NCI-H748 treated with DMSO at 0.1 percent for 48 hours (cell line): Measurements from ENCODE around the gene HOXC12.
A peak's percentile ranks its signal among the peaks of the same experiment; 100 is the strongest.

Source experiments
- DNase-seq: peaks from one replicate; lab custom pipeline; 2025; lab: John Stamatoyannopoulos, UW

Gene HOXC12

DNA sequence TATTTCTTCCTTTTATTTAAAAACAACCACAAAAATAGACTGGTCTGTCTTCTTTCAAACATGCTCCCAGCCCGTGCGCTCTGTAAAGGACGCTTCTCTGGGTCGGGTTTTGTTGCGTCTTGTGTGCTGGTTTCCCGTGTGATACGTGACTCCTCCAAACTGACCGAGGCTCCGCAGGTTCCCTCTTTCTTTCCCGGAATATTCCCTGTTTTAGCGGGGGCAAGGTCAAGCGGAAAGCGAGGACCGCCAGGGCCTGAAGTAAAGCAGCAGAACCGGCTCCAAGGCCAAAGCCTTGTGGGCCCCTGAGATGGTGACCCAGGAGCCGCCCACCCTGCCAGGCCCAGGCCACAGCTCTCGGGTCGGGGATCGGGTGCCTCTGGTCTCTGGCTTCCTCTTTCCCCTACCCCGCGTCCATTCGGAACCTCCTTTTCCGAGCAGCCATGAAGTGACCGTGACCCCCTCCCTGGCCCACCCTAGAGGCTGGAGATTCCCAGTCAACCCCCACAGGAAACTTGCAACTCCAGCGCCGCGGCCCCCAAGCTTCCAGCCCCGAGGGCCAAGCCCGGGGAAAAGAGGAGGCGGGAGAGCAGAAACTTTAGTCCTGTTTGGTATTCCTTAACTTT lies 29.4 kb downstream of the HOXC12 start:
- DNase-seq: no peak

DNA sequence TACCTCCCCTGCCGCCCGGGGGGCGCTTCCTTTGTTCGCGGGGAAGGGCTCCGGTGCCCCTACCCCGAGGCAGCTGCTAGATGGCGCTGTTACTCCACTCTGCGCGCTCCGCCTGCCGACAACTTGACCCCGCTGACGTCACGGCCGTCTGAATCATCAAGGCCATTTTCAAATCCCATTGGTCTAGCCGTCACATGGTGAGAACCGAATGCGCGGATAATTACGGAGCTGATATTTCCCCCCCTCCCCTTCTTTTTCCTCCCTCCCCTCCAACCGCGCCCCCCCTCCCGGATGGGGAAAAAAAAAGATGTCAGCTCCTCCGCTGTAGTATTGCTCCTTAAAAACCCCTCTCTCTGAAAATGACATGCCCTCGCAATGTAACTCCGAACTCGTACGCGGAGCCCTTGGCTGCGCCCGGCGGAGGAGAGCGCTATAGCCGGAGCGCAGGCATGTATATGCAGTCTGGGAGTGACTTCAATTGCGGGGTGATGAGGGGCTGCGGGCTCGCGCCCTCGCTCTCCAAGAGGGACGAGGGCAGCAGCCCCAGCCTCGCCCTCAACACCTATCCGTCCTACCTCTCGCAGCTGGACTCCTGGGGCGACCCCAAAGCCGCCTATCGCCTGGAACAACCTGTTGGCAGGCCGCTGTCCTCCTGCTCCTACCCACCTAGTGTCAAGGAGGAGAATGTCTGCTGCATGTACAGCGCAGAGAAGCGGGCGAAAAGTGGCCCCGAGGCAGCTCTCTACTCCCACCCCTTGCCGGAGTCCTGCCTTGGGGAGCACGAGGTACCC lies 30.4 kb downstream of the HOXC12 start, which contains the start of gene HOXC10:
HOXC10 (plus strand) TSS at position 246 of the 791 bp plus-strand sequence; CDS start at position 360, 114 bp downstream.
- DNase-seq: peak; percentile 80

DNA sequence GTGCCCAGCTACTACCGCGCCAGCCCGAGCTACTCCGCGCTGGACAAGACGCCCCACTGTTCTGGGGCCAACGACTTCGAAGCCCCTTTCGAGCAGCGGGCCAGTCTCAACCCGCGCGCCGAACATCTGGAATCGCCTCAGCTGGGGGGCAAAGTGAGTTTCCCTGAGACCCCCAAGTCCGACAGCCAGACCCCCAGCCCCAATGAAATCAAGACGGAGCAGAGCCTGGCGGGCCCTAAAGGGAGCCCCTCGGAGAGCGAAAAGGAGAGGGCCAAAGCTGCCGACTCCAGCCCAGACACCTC lies 30.9 kb downstream of the HOXC12 start:
- DNase-seq: no peak

DNA sequence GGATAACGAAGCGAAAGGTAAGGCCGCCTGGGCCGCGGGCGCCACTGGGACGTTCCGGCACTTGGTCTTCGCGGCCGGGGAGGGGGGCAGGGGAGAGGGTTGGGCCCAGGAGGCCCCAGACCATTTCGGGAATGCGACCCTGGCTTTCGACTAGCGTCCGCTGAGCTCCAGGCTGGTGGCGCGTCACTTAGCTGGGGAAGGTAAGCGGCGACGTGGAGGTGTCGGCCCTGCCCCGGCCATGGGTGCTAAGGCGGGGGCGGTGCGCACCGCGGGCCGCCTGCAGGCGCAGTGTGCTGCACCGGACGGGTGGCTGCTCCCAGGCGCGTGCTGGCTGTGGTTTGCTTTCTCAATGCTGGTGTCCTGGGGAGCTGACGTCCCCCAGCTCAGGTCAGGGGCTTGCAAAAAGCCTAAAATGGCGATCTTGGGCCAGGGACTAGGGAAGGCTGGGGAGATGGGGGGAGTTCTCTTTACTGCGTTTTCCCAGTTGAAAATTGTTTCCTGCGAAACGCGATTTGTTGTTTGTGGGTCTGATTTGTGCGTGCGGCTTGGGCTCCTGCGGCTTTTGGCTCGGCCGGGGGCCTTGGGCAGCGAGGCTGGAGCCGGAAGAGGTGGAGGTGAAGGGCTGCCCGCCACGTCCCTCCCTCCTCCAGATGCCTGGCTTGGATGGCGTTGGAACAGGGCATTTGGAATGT lies 31.4 kb downstream of the HOXC12 start:
- DNase-seq: no peak

DNA sequence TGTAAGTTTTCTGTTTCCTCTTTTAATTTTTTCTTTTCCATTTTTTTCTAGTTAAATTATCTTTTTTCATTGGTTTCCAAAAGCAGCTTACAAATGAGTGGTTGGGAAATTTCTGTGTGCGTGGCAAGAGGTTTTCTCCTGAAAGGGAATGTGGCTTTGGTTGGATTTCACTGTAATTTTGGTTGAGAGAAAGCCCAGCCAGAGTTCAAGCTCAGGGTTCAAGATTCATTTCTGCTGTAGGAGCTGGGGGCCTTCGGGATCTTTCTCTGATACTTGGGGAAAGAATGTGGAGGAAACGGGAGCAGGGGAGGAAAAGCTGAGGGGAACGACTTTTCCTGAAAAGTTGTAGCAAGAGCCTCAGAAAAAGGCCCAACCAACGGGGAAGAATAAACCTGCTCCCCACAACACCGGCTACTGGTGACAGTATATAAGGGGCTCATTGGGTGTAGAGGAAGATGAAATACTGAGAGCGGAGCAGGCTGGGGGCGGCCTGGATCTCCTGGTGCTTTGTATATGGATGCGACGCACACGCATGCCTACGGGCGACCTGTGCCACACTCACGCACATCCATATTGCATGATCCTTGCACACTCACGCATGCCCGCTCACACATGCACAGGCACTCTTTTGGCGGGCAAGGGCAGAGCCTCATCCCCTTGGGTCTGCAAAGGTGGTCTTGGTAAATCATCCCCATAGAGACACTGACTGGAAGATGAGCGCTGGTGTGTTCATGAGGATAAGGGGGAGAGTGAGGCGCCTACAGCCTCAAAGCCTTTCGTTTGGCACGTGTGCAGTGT lies 32.2 kb downstream of the HOXC12 start:
- no peak for DNase-seq

DNA sequence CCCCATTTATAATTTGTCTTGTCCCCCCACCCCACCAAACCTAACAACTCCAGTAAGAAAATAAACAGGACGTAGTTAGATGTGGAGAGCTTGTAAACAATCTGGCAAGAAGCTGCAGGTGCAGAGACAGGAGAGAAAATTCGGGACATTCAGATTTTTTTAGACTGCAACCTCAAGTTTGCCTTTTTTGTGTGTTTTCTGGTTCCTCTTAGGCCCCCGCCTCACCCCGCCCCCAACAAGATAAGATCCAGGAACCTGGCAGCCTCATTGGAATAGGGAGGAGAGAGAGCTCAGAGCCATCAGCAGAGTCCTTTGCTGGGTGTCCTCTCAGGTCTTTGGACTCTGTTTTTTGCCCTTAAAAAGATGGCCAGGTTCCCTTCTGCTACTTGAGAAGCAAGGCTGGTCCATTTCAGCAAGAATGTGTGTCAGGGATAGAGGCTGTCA lies 33.1 kb downstream of the HOXC12 start:
- no peak for DNase-seq

DNA sequence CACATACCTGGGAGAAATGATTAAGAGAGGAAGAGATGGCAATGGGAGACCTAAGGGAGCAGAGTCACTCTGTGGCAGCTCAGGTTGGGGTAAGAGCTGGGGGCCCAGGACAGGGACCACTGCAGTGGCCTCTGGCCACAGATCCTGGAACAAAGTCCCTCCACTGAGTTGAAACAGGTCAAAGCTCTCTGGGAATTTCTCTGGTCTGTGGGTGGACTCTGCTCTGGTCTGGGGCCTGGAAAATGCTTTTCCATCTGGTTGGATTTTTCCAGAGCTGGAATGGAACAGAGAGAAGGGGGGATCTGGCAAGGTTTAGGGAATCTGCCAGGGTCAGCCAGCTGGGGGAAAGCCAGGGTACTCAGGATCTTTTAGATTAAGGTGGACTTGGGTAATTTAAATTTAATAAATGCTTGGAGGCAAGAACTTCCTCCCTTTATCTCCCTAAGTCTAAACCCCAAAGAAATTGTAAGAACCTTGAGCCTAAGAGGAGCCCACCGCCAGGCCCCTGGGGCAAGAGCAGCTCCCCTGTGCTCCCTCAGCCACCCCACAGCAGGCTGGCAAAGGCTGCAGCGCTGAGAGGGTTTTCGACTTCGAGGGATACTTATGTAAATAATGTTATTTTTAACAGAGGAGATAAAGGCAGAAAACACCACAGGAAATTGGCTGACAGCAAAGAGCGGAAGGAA lies 34.0 kb downstream of the HOXC12 start:
- no peak for DNase-seq

DNA sequence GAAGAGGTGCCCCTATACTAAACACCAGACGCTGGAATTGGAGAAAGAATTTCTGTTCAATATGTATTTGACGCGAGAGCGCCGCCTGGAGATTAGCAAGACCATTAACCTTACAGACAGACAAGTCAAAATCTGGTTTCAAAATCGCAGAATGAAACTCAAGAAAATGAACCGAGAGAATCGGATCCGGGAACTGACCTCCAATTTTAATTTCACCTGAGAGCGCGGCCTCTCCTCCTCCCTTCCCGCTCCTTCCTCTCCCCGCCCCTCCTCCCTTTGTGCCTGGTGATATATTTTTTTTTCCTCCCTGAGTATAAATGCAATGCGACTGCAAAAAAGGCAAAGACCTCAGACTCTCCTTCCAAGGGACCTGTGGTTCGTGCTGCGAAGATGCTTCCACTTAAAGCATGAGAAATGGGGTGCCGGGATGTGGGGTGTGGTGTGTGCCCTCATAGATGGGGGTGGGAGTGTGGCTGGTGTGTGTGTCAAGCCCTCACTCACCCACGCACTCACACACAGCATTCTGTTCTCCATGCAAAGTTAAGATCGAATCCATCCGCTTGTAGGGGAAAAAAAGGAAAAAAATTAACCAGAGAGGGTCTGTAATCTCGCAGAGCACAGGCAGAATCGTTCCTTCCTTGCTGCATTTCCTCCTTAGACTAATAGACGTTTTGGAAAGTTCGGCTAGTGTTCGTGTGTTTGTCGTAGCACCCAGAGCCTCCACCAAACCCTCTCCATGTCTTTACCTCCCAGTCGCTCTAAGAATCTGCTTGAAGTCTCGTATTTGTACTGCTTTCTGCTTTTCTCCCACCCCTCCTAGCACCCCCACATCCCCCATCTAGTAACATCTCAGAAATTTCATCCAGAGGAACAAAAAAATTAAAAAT lies 34.8 kb downstream of the HOXC12 start:
- DNase-seq: peak; percentile 31

DNA sequence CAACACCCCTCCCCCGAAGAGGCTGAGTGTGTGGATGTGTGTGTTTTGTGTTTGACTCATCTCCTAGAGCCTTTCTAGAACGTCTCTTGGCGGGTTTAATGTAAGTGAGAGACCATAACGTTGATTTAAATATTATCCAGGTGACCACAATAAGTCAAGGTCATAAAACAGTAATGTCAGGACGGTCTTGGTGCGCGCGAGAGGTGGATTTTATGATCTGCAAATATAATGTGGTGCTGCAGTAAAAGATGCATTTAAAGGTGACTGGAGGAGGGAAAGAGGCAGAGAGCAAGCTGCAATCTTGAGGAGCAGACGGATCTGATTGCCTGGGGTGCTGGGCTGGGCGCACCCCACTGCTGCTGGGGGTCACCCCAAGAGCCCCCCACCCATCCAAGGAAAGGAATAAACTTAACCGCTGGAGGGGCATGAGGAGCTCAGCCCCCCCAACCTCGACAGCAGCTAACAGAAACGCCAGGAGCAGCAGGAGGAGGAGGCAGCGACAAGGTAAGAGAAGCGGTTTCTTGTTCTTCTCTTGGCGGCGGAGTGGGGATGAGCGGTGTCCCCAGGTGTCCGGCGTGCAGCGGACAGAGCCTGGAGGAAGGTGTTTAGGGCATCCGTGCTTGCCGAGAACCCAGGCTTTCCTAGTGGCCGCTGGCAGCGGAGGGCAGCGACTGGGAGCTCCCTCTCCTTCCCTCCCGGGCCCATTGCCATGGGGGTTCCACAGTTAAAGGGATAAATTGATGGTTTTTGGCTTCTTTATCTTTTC lies 35.8 kb downstream of the HOXC12 start:
- DNase-seq: peak; percentile 60

DNA sequence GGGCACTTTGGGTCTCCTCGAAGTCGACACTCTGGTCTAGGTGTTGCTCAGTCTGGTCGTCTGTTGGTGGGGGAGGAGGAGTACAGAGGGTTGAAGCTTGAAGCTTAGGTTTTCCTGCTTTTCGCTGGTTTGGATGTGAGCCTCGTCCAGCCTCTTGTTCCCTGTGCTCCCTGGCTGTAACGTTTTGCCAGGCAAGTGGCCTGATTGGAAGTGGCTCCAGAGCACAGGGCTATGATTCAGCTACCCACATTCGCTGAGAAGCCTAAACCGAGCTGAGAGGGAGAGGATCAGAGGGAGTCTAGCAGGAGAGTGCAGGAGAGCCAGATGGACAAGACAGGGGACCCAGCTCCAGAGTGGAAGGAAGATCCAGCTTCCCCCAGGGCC lies 36.4 kb downstream of the HOXC12 start:
- no peak for DNase-seq

DNA sequence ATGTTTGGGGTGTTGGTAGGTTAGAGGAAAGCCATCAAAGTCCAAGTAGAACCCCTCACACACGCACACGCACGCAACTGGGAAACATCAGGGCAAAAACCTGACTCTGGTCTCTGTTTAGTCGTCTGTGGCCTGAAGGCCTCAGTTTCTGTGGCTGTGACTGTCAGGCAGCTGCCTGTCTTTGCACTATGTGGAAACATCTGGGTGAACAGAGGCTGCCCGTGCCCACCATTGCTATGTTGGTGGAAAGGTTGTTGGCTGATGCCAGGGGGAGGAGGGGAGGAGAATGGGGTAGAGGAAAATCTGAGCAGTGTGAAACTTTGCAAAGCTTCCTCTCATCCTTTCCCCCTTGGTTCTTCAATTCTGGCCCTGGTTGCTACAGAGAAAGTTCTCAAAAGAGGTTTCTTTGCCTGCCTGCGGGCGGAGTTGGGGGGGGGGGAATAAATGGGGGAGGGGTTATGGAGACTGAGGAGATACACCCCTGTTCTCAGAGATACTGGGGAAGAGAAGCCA lies 37.7 kb downstream of the HOXC12 start:
- DNase-seq: no peak

DNA sequence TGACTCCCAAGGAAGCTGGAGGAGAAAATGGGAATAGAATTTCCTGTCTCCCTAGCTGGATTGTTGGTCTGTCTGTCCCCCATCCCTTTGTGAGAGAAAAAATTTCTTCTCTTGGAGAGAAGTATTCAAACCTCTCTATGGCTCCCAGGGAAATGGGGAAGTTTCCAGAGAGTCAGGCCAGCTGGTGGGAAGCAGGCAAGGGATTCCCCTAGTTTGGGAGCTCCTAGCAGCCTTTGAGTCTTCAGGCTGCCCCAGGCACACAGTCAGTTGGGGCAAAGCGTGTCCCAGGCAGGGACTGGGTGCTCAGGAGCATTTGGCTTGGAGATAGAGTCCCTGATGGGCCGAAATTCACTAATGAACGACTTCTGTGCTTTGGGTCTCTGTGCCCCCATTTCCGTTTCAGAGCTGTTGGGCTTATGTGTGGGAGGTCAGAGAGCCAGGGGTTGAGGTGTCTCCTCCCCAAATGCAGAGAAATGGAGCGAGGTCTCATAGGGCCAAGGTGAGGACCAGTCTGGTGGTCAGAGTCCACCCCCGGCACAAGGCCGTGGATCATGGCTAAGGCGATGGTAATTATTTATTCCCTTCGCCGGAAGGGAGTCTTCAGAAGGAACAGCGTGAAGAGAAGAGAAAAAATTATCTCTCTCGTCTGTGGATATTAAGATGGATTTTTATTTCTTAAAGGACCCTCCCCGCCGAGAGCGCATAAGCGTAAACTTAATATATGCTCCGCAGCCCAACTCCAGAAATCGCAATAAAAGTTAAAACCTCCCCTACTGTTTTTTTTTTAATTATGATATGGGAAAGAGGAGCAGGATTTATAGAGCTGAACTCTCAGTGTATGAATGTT lies 38.7 kb downstream of the HOXC12 start:
- DNase-seq: no peak

DNA sequence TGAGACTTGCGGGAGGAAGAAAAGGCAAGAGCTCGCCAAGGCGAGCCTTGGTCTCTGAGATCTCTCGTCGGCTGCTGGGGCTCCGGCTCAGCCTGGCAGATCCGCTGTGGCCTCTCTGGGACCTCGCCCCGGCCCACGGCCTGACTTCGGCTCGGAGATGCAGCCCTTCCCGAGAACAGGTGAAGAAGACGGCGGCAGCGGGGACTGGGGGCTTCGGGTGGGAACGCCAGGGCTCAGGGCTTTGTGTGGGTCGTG lies 39.2 kb downstream of the HOXC12 start:
- DNase-seq: no peak

DNA sequence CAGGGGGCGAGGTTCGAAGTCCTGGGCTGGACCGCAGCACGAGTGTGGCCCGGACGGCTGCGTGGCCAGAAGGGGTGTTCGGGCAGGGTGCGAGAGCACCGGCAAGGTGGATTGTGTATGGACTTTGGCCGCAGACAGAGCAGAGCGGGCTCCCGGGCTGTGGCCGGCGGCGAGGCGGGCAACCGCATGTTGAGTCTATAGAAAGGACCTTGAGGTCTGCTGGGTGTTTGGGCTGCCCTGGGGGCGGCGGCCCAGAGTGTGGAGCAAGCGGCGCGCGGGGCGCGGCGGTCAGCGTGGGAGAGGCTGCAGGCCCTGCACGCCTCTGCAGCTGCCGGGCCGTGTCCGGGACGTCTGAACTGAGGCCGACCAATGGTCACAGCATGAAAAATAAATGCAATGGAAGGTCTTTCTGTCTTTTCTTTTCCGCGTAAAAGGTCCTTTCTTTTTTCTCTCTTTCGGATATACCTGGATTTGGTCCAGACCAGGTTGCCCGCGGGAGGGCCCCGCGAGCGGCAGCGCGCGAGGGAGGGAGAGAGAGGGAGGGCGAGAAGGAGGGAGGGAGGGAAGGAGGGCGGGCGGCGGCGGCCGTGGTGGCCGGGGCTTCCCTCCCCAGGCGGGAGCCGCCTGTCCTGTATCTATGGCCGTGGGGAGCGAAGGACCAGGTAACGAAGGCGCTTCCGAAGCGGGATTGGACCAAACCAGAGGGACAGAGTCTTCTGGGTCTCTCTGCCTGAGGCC lies 39.7 kb downstream of the HOXC12 start:
- no peak for DNase-seq

DNA sequence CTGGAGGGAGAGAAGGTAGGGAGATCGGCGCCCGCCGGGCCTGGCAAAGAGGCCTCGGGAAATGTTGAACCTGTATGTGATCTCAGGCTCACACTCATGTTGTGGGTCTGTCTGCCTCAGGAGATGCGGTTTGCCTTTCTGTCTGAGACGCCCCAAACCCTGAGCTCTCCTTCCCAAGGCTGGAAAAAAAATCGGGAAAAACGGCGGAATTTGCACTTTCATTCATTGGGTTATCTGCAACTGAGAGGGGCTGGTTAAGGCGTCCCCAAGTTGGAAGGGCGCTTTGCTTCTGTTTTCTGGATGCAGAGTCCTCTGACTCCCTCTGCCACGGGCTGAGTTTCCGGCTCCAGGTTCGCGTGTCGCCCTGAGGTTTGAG lies 40.3 kb downstream of the HOXC12 start:
- no peak for DNase-seq

DNA sequence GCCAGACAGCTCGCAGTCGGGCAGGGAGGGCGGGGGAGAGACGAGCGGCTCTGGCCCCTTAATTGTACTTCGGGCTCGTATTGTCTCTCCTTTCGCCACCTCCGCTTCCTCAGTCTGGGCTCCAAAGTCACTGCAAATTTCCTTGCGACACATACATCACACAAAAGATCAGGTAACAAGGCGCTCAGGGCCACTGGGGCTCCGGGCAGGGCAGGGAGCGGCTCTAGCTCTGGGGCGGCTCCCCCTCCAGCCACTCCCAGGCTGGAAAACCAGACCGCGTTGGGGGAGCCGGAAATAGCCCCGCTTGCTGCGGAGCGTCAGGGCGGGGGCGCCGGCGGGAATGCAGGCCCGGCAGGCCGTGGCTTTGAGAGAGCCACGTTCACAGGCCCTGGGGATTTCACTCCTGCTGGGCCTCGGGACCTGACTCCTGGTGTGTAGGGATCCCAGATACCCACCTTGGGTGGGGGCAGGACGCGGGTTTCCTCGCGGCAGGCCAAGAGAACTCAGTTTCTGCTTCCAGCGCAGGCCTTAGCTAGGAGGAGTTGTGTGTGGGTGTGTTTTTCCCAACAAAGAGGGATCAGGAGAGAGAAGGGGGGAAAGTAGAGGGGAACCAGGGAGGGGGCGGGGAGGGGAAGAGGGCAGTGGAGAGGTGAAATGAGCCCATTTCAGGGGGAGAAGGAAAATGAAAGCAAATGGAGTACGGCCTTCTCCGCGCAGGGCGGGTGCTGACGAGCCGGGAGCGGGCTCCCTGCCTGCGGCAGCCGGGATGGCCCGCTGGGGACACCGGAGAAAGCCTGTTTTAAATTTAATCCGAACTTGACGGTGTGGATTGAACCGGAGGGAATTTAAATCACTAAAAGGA lies 40.9 kb downstream of the HOXC12 start:
- DNase-seq: no peak
